ENCODE results near the gene LRP6. TPM values are rescaled to one million over a fixed set of nuclear protein-coding genes. Genes with fewer than 3 reads are reported as not detected.

LRP6 gene
- total RNA-seq, 2 donors from 2014 or later: 1.8 to 2.0 TPM

- H3K9me3 ChIP-seq (ENCODE audit: control insufficient read depth, low read length, poor library complexity, severe bottlenecking): no peaks in the 10 kb centered on the region
- ATAC-seq (no peak), DNase-seq (no peak)
- Mint-ChIP-seq H3K27me3 (no peaks in the 10 kb centered on the region), H3K36me3 (ENCODE audit: low read depth) (no peaks in the 10 kb centered on the region), H3K4me3 (no peak overlapping the region), H3K27ac (no peak overlapping the region), H3K4me1 (peaks cover 10% of the 10 kb centered on the region)
Observed at GRCh38 chr12:12249216-12250050, 17.4 kb downstream of the LRP6 start.

GRCh38 chr12:12247584-12247983, 19.3 kb downstream of the LRP6 start:
- DNase-seq: no peak
- H3K36me3 Mint-ChIP-seq (ENCODE audit: low read depth): no peaks in the 10 kb centered on the region
- no peak overlapping the region for H3K27ac Mint-ChIP-seq
- H3K9me3 ChIP-seq (ENCODE audit: control insufficient read depth, low read length, poor library complexity, severe bottlenecking): no peaks in the 10 kb centered on the region
- ATAC-seq: no peak
- peaks cover 10% of the 10 kb centered on the region for H3K4me1 Mint-ChIP-seq
- peaks cover 3% of the 10 kb centered on the region for H3K27me3 Mint-ChIP-seq
- H3K4me3 Mint-ChIP-seq: no peak overlapping the region

- ATAC-seq: no peak
- H3K9me3 ChIP-seq (ENCODE audit: control insufficient read depth, low read length, poor library complexity, severe bottlenecking): no peaks in the 10 kb centered on the region
- Mint-ChIP-seq H3K27ac (no peak overlapping the region), H3K4me3 (no peak overlapping the region), H3K27me3 (peaks cover 9% of the 10 kb centered on the region), H3K4me1 (peaks cover 12% of the 10 kb centered on the region), H3K36me3 (ENCODE audit: low read depth) (no peaks in the 10 kb centered on the region)
- DNase-seq: no peak
Observed at GRCh38 chr12:12244341-12244740, 22.5 kb downstream of the LRP6 start.

- H3K36me3 Mint-ChIP-seq (ENCODE audit: low read depth): no peaks in the 10 kb centered on the region
- H3K27ac Mint-ChIP-seq: no peak overlapping the region
- peaks cover 11% of the 10 kb centered on the region for H3K4me1 Mint-ChIP-seq
- DNase-seq: no peak
- no peak overlapping the region for H3K4me3 Mint-ChIP-seq
- no peaks in the 10 kb centered on the region for H3K9me3 ChIP-seq (ENCODE audit: control insufficient read depth, low read length, poor library complexity, severe bottlenecking)
- peaks cover 9% of the 10 kb centered on the region for H3K27me3 Mint-ChIP-seq
- no peak for ATAC-seq
Observed at GRCh38 chr12:12240662-12241340, 26.0 kb downstream of the LRP6 start.

GRCh38 chr12:12239127-12239526, 27.7 kb downstream of the LRP6 start:
- H3K4me3 Mint-ChIP-seq: no peak overlapping the region
- peaks cover 9% of the 10 kb centered on the region for H3K27me3 Mint-ChIP-seq
- no peaks in the 10 kb centered on the region for H3K9me3 ChIP-seq (ENCODE audit: control insufficient read depth, low read length, poor library complexity, severe bottlenecking)
- ATAC-seq (no peak), DNase-seq (no peak)
- peaks cover 11% of the 10 kb centered on the region for H3K4me1 Mint-ChIP-seq
- H3K36me3 Mint-ChIP-seq (ENCODE audit: low read depth): no peaks in the 10 kb centered on the region
- no peak overlapping the region for H3K27ac Mint-ChIP-seq

- Mint-ChIP-seq H3K4me3 (no peak overlapping the region), H3K4me1 (peaks cover 11% of the 10 kb centered on the region), H3K27ac (no peak overlapping the region), H3K27me3 (peaks cover 9% of the 10 kb centered on the region), H3K36me3 (ENCODE audit: low read depth) (no peaks in the 10 kb centered on the region)
- no peaks in the 10 kb centered on the region for H3K9me3 ChIP-seq (ENCODE audit: control insufficient read depth, low read length, poor library complexity, severe bottlenecking)
- DNase-seq (no peak), ATAC-seq (no peak)
Observed at GRCh38 chr12:12238605-12239004, 28.2 kb downstream of the LRP6 start.

- Mint-ChIP-seq H3K27me3 (peaks cover 7% of the 10 kb centered on the region), H3K4me3 (no peak overlapping the region), H3K27ac (no peak overlapping the region), H3K36me3 (ENCODE audit: low read depth) (no peaks in the 10 kb centered on the region), H3K4me1 (peaks cover 8% of the 10 kb centered on the region)
- ATAC-seq: no peak
- no peak for DNase-seq
- H3K9me3 ChIP-seq (ENCODE audit: control insufficient read depth, low read length, poor library complexity, severe bottlenecking): no peaks in the 10 kb centered on the region
Observed at GRCh38 chr12:12236896-12237295, 29.9 kb downstream of the LRP6 start.

- H3K4me1 Mint-ChIP-seq: no peaks in the 10 kb centered on the region
- ATAC-seq (no peak), DNase-seq (no peak)
Observed at GRCh38 chr12:12230275-12230674, 36.6 kb downstream of the LRP6 start.

GRCh38 chr12:12229556-12230092, 37.2 kb downstream of the LRP6 start:
- H3K27ac Mint-ChIP-seq: no peak overlapping the region
- DNase-seq: no peak
- no peaks in the 10 kb centered on the region for H3K4me1 Mint-ChIP-seq
- H3K36me3 Mint-ChIP-seq (ENCODE audit: low read depth): no peaks in the 10 kb centered on the region
- H3K9me3 ChIP-seq (ENCODE audit: control insufficient read depth, low read length, poor library complexity, severe bottlenecking): no peaks in the 10 kb centered on the region
- ATAC-seq: no peak
- H3K4me3 Mint-ChIP-seq: no peak overlapping the region
- H3K27me3 Mint-ChIP-seq: peaks cover 7% of the 10 kb centered on the region

More at GRCh38 chr12:12230275-12230674, 36.6 kb downstream of the LRP6 start:
- no peak overlapping the region for H3K27ac Mint-ChIP-seq
- no peaks in the 10 kb centered on the region for H3K36me3 Mint-ChIP-seq (ENCODE audit: low read depth)
- no peaks in the 10 kb centered on the region for H3K9me3 ChIP-seq (ENCODE audit: control insufficient read depth, low read length, poor library complexity, severe bottlenecking)
- H3K27me3 Mint-ChIP-seq: peaks cover 7% of the 10 kb centered on the region
- no peak overlapping the region for H3K4me3 Mint-ChIP-seq

- H3K4me1 Mint-ChIP-seq: no peaks in the 10 kb centered on the region
- H3K27ac Mint-ChIP-seq: no peak overlapping the region
- ATAC-seq (no peak), DNase-seq (no peak)
- H3K4me3 Mint-ChIP-seq: no peak overlapping the region
- H3K9me3 ChIP-seq (ENCODE audit: control insufficient read depth, low read length, poor library complexity, severe bottlenecking): no peaks in the 10 kb centered on the region
- peaks cover 7% of the 10 kb centered on the region for H3K27me3 Mint-ChIP-seq
- no peaks in the 10 kb centered on the region for H3K36me3 Mint-ChIP-seq (ENCODE audit: low read depth)
Observed at GRCh38 chr12:12228402-12228801, 38.4 kb downstream of the LRP6 start.

- no peak for DNase-seq
- no peaks in the 10 kb centered on the region for H3K9me3 ChIP-seq (ENCODE audit: control insufficient read depth, low read length, poor library complexity, severe bottlenecking)
- H3K36me3 Mint-ChIP-seq (ENCODE audit: low read depth): no peaks in the 10 kb centered on the region
- no peak for ATAC-seq
- H3K27me3 Mint-ChIP-seq: peaks cover 4% of the 10 kb centered on the region
- H3K4me1 Mint-ChIP-seq: no peaks in the 10 kb centered on the region
- H3K27ac Mint-ChIP-seq: no peak overlapping the region
- no peak overlapping the region for H3K4me3 Mint-ChIP-seq
Observed at GRCh38 chr12:12226187-12226586, 40.7 kb downstream of the LRP6 start.

GRCh38 chr12:12224240-12224940, 42.5 kb downstream of the LRP6 start:
- peaks cover 2% of the 10 kb centered on the region for H3K4me1 Mint-ChIP-seq
- H3K27ac Mint-ChIP-seq: no peak overlapping the region
- H3K9me3 ChIP-seq (ENCODE audit: control insufficient read depth, low read length, poor library complexity, severe bottlenecking): no peaks in the 10 kb centered on the region
- no peaks in the 10 kb centered on the region for H3K36me3 Mint-ChIP-seq (ENCODE audit: low read depth)
- no peak overlapping the region for H3K4me3 Mint-ChIP-seq
- ATAC-seq (no peak), DNase-seq (no peak)
- peaks cover 14% of the 10 kb centered on the region for H3K27me3 Mint-ChIP-seq

- Mint-ChIP-seq H3K27me3 (peaks cover 14% of the 10 kb centered on the region), H3K4me3 (no peak overlapping the region), H3K27ac (no peak overlapping the region), H3K36me3 (ENCODE audit: low read depth) (no peaks in the 10 kb centered on the region), H3K4me1 (peaks cover 2% of the 10 kb centered on the region)
- DNase-seq (no peak), ATAC-seq (no peak)
- H3K9me3 ChIP-seq (ENCODE audit: control insufficient read depth, low read length, poor library complexity, severe bottlenecking): no peaks in the 10 kb centered on the region
Observed at GRCh38 chr12:12221560-12221959, 45.3 kb downstream of the LRP6 start.

Data from T-helper 17 cell (primary cell).